Fibroblast of peridontal ligament (primary cell): ENCODE measurements around the gene PLXNA3.
A peak's percentile ranks its signal among the peaks of the same experiment; 100 is the strongest.

Experiments used
- DNase-seq: peaks from one replicate; pipeline ENCODE4 v3.0.0-alpha.2; 2010; ENCODE audit errors: extremely low read depth

The PLXNA3 gene

GRCh38 chrX:154458116-154458953, at the start of gene PLXNA3:
Gene PLXNA3, plus strand, starts transcription at chrX:154458281. Its CDS starts 1,903 bp downstream, at chrX:154460184.
- DNase-seq = no peak

GRCh38 chrX:154408659-154409221, 49.3 kb upstream of the PLXNA3 start:
- DNase-seq = no peak

- DNase-seq = no peak
These were observed 48.7 kb upstream of the PLXNA3 start, which contains the start of gene DNASE1L1 for GRCh38 chrX:154409222-154409871. Gene DNASE1L1, minus strand, starts transcription at chrX:154409254. Its CDS starts 3,686 bp downstream, at chrX:154405568.

GRCh38 chrX:154411981-154412340, 46.1 kb upstream of the PLXNA3 start:
- DNase-seq = no peak

- DNase-seq = no peak
These were observed 45.6 kb upstream of the PLXNA3 start for GRCh38 chrX:154412468-154412867.

- no peak for DNase-seq
These were observed 44.9 kb upstream of the PLXNA3 start for GRCh38 chrX:154413142-154413541.

- no peak for DNase-seq
These were observed 40.9 kb upstream of the PLXNA3 start for GRCh38 chrX:154417157-154417556.

GRCh38 chrX:154419189-154419588, 38.9 kb upstream of the PLXNA3 start:
- DNase-seq = no peak

- no peak for DNase-seq
These were observed 38.2 kb upstream of the PLXNA3 start for GRCh38 chrX:154419688-154420401.

- no peak for DNase-seq
These were observed 37.7 kb upstream of the PLXNA3 start for GRCh38 chrX:154420402-154420756.

GRCh38 chrX:154426916-154427770, 30.9 kb upstream of the PLXNA3 start:
- DNase-seq = no peak

GRCh38 chrX:154428176-154429171, 29.6 kb upstream of the PLXNA3 start, which contains the start of gene ATP6AP1:
Gene ATP6AP1, plus strand, starts transcription at chrX:154428677. Its CDS starts 16 bp downstream, at chrX:154428693.
- DNase-seq = peak; percentile 90

GRCh38 chrX:154429711-154430110, 28.4 kb upstream of the PLXNA3 start:
- no peak for DNase-seq

GRCh38 chrX:154430479-154430878, 27.6 kb upstream of the PLXNA3 start:
- no peak for DNase-seq

GRCh38 chrX:154430916-154431315, 27.2 kb upstream of the PLXNA3 start:
- DNase-seq = no peak

- DNase-seq = no peak
These were observed 26.7 kb upstream of the PLXNA3 start for GRCh38 chrX:154431341-154431740.

GRCh38 chrX:154432210-154432609, 25.9 kb upstream of the PLXNA3 start:
- DNase-seq = no peak

- DNase-seq = no peak
These were observed 24.5 kb upstream of the PLXNA3 start for GRCh38 chrX:154433605-154434004.

- DNase-seq = no peak
These were observed 23.5 kb upstream of the PLXNA3 start for GRCh38 chrX:154434394-154435168.
